Spinal cord (tissue), 10 donors: Measurements from ENCODE around the gene PLXNA4. TPM values are rescaled to one million over a fixed set of nuclear protein-coding genes. Genes with fewer than 3 reads are reported as not detected.

Source experiments
- DNase-seq, 6 donors: peaks; one replicate each; pipeline versions ENCODE4 v3.0.0 to v3.0.0-alpha.2; 2013 to 2015; ENCODE audit warnings: low spot score in 6 of 6, low read depth in 4 of 6
- H3K27ac ChIP-seq: one replicate; pipeline ENCODE4 v1.5.1; 2013; ENCODE audit warnings: low read depth, low read length, control low read depth
- H3K27me3 ChIP-seq: one replicate; pipeline ENCODE4 v1.6.1; 2013; ENCODE audit warnings: low read length; ENCODE audit not compliant: control insufficient read depth, insufficient read depth
- H3K36me3 ChIP-seq: one replicate; pipeline ENCODE4 v1.6.1; 2013; ENCODE audit warnings: low read length; ENCODE audit not compliant: control insufficient read depth, insufficient read depth
- H3K4me1 ChIP-seq: one replicate; pipeline ENCODE4 v1.6.1; 2013; ENCODE audit warnings: low read length; ENCODE audit not compliant: control insufficient read depth, insufficient read depth
- H3K4me3 ChIP-seq: one replicate; pipeline ENCODE4 v1.5.1; 2013; ENCODE audit warnings: low read depth, low read length, control low read depth
- H3K9me3 ChIP-seq: one replicate; pipeline ENCODE4 v1.6.1; 2013; ENCODE audit warnings: low read length; ENCODE audit not compliant: control insufficient read depth, insufficient read depth
- WGBS: methylation state at CpG from one replicate; pipeline ENCODE4 v1.1.5; 2013; ENCODE audit warnings: missing lambda C conversion rate; ENCODE audit not compliant: insufficient coverage; 5-methylcytosine and 5-hydroxymethylcytosine counted together
- polyA plus RNA-seq, 2 donors: library from polyadenylated mRNA; unstranded; fragments of 120-200 nt; gene quantifications; one replicate each; pipeline ENCODE4 v1.2.1, GENCODE V29; 2013; ENCODE audit not compliant: insufficient read length in 2 of 2
- total RNA-seq, 2 donors: library from RNA; depleted of rRNA in 1 of 2; stranded (reverse); fragments of 120-200 nt in 1 of 2; fragments of >200 nt in 1 of 2; gene quantifications; one replicate each; pipeline versions ENCODE4 v1.2.3 to v1.2.4, GENCODE V29; 2013 to 2014
- donor health status: healthy.

PLXNA4 gene
- total and polyA plus RNA-seq, 4 donors, result 13.8 to 29.7 (median 23.2) TPM

GRCh38 chr7:132475037-132475668 is 101.1 kb downstream of the PLXNA4 start:
- Histone ChIP-seq H3K27ac (no peak overlapping the region), H3K27me3 (no peaks in the 10 kb centered on the region), H3K36me3 (no peaks in the 10 kb centered on the region), H3K4me1 (peaks cover 25% of the 10 kb centered on the region), H3K9me3 (no peaks in the 10 kb centered on the region), H3K4me3 (no peak overlapping the region)
- no peak for DNase-seq
- WGBS, result 24% methylated on average over 4 of the region's 8 CpGs

GRCh38 chr7:132472463-132473120 is 103.7 kb downstream of the PLXNA4 start:
- peak in 1 of 6 donors; percentile 57 for DNase-seq
- H3K4me3 ChIP-seq, result no peak overlapping the region
- peak overlapping the region; percentile 22 for H3K27ac ChIP-seq
- no peaks in the 10 kb centered on the region for H3K9me3 ChIP-seq
- H3K27me3 ChIP-seq, result no peaks in the 10 kb centered on the region
- WGBS, result 16% methylated on average over 4 of the region's 10 CpGs
- peaks cover 25% of the 10 kb centered on the region for H3K4me1 ChIP-seq
- H3K36me3 ChIP-seq, result no peaks in the 10 kb centered on the region

- 96% methylated on average over 4 of the region's 6 CpGs for WGBS
- H3K36me3 ChIP-seq, result no peaks in the 10 kb centered on the region
- no peak for DNase-seq
- H3K27me3 ChIP-seq, result no peaks in the 10 kb centered on the region
- H3K4me1 ChIP-seq, result peaks cover 25% of the 10 kb centered on the region
- H3K4me3 ChIP-seq, result no peak overlapping the region
- H3K27ac ChIP-seq, result no peak overlapping the region
- H3K9me3 ChIP-seq, result no peaks in the 10 kb centered on the region
Observed at GRCh38 chr7:132471515-132471914, 104.8 kb downstream of the PLXNA4 start.

GRCh38 chr7:132469681-132470080 is 106.6 kb downstream of the PLXNA4 start:
- Histone ChIP-seq H3K27ac (no peak overlapping the region), H3K4me3 (no peak overlapping the region), H3K27me3 (no peaks in the 10 kb centered on the region), H3K36me3 (no peaks in the 10 kb centered on the region), H3K9me3 (no peaks in the 10 kb centered on the region), H3K4me1 (peaks cover 21% of the 10 kb centered on the region)
- 69% methylated on average over 4 of the region's 4 CpGs for WGBS
- DNase-seq, result no peak

- H3K4me3 ChIP-seq, result no peak overlapping the region
- no peak overlapping the region for H3K27ac ChIP-seq
- H3K36me3 ChIP-seq, result no peaks in the 10 kb centered on the region
- peaks cover 17% of the 10 kb centered on the region for H3K4me1 ChIP-seq
- no peaks in the 10 kb centered on the region for H3K27me3 ChIP-seq
- WGBS, result 100% methylated on average over 1 of the region's 1 CpG
- no peaks in the 10 kb centered on the region for H3K9me3 ChIP-seq
- no peak for DNase-seq
Observed at GRCh38 chr7:132469264-132469663, 107.0 kb downstream of the PLXNA4 start.

GRCh38 chr7:132466367-132466766 is 109.9 kb downstream of the PLXNA4 start:
- no peaks in the 10 kb centered on the region for H3K27me3 ChIP-seq
- no peak overlapping the region for H3K4me3 ChIP-seq
- no peak for DNase-seq
- no peaks in the 10 kb centered on the region for H3K36me3 ChIP-seq
- H3K4me1 ChIP-seq, result peaks cover 9% of the 10 kb centered on the region
- 88% methylated on average over 5 of the region's 6 CpGs for WGBS
- H3K27ac ChIP-seq, result no peak overlapping the region
- no peaks in the 10 kb centered on the region for H3K9me3 ChIP-seq

- H3K4me3 ChIP-seq, result no peak overlapping the region
- no peak for DNase-seq
- no peaks in the 10 kb centered on the region for H3K9me3 ChIP-seq
- H3K27me3 ChIP-seq, result no peaks in the 10 kb centered on the region
- H3K4me1 ChIP-seq, result peaks cover 9% of the 10 kb centered on the region
- H3K27ac ChIP-seq, result no peak overlapping the region
- H3K36me3 ChIP-seq, result no peaks in the 10 kb centered on the region
- 79% methylated on average over 2 of the region's 4 CpGs for WGBS
Observed at GRCh38 chr7:132465516-132465915, 110.8 kb downstream of the PLXNA4 start.

- WGBS, result 20% methylated on average over 1 of the region's 4 CpGs
- Histone ChIP-seq H3K27ac (no peak overlapping the region), H3K36me3 (no peaks in the 10 kb centered on the region), H3K27me3 (no peaks in the 10 kb centered on the region), H3K9me3 (no peaks in the 10 kb centered on the region), H3K4me3 (no peak overlapping the region), H3K4me1 (peaks cover 9% of the 10 kb centered on the region)
- DNase-seq, result no peak
Observed at GRCh38 chr7:132464740-132465139, 111.5 kb downstream of the PLXNA4 start.

- no peaks in the 10 kb centered on the region for H3K27me3 ChIP-seq
- H3K9me3 ChIP-seq, result no peaks in the 10 kb centered on the region
- no peaks in the 10 kb centered on the region for H3K36me3 ChIP-seq
- no peak overlapping the region for H3K27ac ChIP-seq
- no peak overlapping the region for H3K4me3 ChIP-seq
- WGBS, result no CpG with 5 or more reads among the region's 2 CpGs
- H3K4me1 ChIP-seq, result peaks cover 9% of the 10 kb centered on the region
- DNase-seq, result no peak
Observed at GRCh38 chr7:132463922-132464321, 112.3 kb downstream of the PLXNA4 start.

GRCh38 chr7:132462478-132462877 is 113.8 kb downstream of the PLXNA4 start:
- H3K4me3 ChIP-seq, result no peak overlapping the region
- no CpG with 5 or more reads among the region's 2 CpGs for WGBS
- H3K36me3 ChIP-seq, result no peaks in the 10 kb centered on the region
- no peaks in the 10 kb centered on the region for H3K27me3 ChIP-seq
- H3K4me1 ChIP-seq, result peaks cover 9% of the 10 kb centered on the region
- no peak for DNase-seq
- H3K9me3 ChIP-seq, result no peaks in the 10 kb centered on the region
- no peak overlapping the region for H3K27ac ChIP-seq
